AG04449 (cell line): ENCODE measurements around the gene NACAD.

Experiments used
- CTCF ChIA-PET: fragments of 350-600 bp; formaldehyde crosslinking; extraction: SDS; loops from one replicate; lab custom pipeline; 2021; ENCODE audit warnings: antibody characterized with exemption; lab: Yijun Ruan, JAX
- POLR2A ChIA-PET: fragments of 400-600, 350-600 bp; formaldehyde crosslinking; extraction: SDS; loops from one replicate; lab custom pipeline; 2020; ENCODE audit warnings: antibody characterized with exemption, inconsistent platforms; lab: Yijun Ruan, JAX
- DNase-seq: peaks from one replicate; pipeline ENCODE4 v3.0.0-alpha.2; 2010; ENCODE audit warnings: low read depth, low spot score
- H3K4me3 ChIP-seq: 2 replicates; pipeline ENCODE4 v1.5.1; 2011; ENCODE audit warnings: low read depth, mild to moderate bottlenecking, control low read depth, low read length
- TF ChIP-seq, protein P1 (sequence below): IDR thresholded peaks from one replicate; pipeline ENCODE4 v1.5.1; 2011; ENCODE audit warnings: mild to moderate bottlenecking, moderate library complexity, low read length, control low read depth, inconsistent platforms; ENCODE audit not compliant: insufficient read depth; ENCODE audit errors: missing control alignments

The NACAD gene

DNA sequence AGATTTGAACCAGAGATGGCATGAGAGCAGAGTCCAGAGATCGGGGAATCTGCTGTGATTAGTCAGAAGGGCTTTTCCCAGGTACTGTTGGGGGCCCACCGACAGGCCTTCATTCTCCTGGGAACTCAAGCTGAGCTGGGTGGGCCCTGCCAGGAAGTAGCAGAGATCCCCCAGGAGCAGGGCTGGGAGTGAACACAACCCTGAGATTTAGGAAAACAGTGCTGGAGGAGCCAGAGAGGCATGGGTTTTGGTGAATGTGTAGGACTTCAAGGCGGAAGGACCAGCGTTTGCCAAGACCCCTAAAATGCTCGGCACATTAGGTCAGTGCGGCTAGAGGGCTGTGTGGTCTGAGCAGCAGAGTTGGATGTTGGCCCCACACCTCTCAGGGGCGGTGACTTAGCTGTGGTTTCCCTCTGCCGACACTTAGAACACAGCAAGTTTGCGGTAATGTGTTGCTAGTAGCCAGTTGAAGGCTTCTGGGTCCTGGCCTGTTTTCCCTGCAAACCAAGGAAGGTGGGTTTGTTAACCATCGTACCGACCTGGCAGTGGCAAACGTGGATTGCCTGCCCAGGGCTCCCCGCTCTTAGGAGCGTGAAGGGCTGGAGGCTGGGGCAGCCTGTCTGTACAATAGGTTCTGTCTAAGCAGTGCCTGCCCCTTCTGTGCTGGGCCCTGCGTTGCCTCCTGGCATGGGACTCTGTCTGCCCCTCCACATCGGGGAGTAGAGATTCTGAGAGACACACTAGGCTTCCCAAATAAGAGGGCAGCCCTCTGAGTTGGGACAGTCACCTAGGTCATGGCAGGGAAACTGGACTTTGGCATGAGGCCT is 14.0 kb downstream of the NACAD start:
- CTCF ChIA-PET = no interaction called here
- DNase-seq = no peak
- POLR2A ChIA-PET = no interaction called here
- no peak overlapping the region for H3K4me3 ChIP-seq
- TF ChIP-seq, protein P1, sequence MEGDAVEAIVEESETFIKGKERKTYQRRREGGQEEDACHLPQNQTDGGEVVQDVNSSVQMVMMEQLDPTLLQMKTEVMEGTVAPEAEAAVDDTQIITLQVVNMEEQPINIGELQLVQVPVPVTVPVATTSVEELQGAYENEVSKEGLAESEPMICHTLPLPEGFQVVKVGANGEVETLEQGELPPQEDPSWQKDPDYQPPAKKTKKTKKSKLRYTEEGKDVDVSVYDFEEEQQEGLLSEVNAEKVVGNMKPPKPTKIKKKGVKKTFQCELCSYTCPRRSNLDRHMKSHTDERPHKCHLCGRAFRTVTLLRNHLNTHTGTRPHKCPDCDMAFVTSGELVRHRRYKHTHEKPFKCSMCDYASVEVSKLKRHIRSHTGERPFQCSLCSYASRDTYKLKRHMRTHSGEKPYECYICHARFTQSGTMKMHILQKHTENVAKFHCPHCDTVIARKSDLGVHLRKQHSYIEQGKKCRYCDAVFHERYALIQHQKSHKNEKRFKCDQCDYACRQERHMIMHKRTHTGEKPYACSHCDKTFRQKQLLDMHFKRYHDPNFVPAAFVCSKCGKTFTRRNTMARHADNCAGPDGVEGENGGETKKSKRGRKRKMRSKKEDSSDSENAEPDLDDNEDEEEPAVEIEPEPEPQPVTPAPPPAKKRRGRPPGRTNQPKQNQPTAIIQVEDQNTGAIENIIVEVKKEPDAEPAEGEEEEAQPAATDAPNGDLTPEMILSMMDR = no peak

DNA sequence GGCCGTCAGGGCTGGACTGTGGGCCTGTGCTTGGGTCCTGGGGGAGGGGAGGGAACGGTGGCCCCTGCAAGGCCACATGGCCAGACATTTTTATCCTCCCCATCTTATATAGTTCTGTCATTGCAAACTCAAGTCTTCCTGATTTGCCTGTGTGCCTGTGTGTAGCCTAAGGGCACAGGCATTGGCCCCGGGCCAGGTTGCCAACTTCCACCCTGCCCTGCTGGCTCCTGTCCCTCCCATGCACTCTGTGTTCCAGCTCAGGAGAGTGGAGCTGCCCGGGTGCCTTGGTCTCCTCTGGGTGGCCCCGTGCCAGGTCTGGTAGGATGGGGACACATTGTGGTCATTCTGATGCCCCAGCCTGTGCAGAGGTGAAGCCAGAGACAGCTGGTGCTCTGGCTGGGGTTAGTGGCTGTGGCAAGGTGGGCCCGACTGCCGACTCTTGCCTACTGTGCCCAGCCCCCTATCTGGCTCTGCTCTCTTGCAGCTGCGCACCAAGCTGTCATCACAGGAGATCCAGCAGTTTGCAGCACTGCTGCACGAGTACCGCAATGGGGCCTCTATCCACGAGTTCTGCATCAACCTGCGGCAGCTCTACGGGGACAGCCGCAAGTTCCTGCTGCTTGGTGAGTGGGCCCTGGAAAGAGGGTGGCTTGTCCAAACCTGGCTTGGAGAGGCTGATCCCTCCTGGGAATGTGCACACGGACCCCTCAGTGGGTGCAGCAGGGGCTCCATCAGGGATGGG is 14.8 kb downstream of the NACAD start:
- DNase-seq = no peak
- TF ChIP-seq, protein P1 = no peak
- ChIA-PET CTCF (no interaction called here), POLR2A (no interaction called here)
- H3K4me3 ChIP-seq = no peak overlapping the region

DNA sequence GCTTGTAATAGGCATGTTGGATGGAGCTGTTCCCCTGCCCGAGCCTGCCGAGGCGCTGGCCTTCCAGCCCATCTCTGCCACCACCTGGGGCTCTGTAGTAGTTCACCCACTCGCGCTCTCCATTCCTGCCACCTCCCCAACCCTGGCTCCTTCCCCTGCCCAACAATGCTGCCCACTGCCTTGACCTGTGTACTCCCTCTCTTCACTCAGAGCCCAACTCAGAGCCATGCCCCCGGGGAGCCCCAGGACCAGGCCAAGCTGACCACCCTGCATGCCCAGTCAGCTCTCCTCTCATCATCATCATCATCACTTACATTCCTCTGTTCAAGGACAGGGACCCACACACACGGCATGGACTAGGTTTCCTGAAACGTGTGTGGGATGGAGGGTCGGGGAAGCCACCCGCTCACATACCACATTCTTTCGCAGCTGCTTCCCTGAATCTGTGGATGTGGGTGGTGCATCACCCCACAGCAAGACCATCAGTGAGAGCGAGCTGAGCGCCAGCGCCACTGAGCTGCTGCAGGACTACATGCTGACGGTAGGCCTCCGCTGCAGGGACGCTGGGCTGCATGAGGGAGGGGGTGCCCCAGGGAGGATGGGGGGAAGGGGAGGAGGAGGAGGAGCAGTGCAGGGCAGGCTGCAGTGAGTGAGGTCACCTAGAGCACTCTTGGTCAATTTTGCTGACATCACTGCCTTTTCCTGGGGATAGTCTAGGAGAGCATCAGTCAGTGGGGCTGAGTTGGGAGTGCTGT is 15.6 kb downstream of the NACAD start:
- DNase-seq = no peak
- H3K4me3 ChIP-seq = no peak overlapping the region
- TF ChIP-seq, protein P1 = no peak
- ChIA-PET POLR2A (no interaction called here), CTCF (interaction anchor here (0.5 kb wide), 1 partner anchor 13 kb away, joined by 3 read pairs; no protein-coding TSS in a partner anchor)

DNA sequence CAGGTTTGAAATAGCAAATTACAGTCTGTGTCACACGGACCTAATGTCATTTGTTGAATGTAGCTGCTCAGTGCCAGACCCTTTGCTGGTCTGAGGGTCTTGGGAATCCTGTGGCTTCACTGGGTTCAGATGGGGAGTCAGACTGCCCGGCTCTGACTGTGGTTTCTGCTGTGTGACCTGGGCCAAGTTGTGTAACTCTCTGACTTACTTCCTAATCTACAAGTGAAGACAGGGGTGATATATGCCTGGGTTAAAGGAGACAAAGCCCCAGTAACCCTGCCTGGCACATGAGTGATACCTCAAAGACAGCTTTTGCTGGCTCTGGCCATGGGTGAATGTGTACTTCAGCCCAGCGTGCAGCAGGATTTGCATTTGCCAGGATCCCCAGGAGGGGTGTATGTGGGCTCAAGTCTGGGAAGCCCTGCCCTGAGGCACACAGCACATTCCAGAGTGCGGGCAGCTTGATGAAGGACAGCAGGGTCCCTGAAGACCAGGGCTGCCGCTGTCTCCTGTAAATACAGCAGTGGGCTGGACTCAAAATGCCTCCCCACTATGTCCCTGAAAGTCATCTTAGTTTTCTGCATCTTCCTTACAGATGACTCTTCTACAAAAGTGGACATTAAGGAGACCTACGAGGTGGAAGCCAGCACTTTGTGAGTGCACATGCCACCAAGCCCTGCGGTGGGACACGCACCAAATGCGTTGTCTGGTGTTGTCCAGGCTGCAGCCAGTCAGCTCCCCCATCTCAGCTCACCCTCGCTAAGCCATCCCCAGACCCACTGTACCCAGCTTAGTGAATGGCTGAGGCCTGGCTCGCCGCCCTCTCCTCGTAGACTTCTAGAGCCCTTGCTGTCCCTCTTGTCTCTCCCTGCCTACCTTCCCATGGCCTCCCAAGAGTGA is 16.4 kb downstream of the NACAD start:
- ChIA-PET CTCF (interaction anchor here (0.5 kb wide), 1 partner anchor 12 kb away, joined by 3 read pairs; no protein-coding TSS in a partner anchor), POLR2A (no interaction called here)
- TF ChIP-seq, protein P1 = no peak
- no peak overlapping the region for H3K4me3 ChIP-seq
- no peak for DNase-seq

DNA sequence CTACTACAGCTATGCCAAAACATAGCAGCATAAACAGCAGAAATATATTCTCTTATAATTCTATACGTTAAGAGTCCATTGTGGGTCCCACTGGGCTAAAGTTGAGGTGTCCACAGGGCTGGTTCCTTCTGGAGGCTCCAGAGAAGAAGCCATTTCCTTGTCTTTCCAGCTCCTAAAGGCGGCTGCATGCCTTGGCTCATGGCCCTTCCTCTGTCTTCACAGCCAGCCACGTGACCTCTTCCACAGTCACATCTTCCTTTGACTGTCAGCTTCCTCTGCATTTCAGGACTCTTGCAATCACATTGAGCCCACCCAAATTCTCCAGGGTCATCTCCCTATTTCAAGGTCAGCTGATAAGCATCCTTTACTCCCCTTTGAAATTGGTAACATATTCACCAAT is 17.2 kb downstream of the NACAD start:
- POLR2A ChIA-PET = no interaction called here
- no peak overlapping the region for H3K4me3 ChIP-seq

More for the DNA sequence above, 17.2 kb downstream of the NACAD start:
- no peak for DNase-seq
- TF ChIP-seq, protein P1 = no peak
- CTCF ChIA-PET = no interaction called here
